Suppressor macrophage treated with lipopolysaccharide for 1 hour (primary cell): ENCODE data around the gene FAM78A.

Experiments used
- DNase-seq, 3 donors: peaks; one replicate each; pipeline ENCODE4 v3.0.0-alpha.2; 2020 to 2022

FAM78A gene

DNA sequence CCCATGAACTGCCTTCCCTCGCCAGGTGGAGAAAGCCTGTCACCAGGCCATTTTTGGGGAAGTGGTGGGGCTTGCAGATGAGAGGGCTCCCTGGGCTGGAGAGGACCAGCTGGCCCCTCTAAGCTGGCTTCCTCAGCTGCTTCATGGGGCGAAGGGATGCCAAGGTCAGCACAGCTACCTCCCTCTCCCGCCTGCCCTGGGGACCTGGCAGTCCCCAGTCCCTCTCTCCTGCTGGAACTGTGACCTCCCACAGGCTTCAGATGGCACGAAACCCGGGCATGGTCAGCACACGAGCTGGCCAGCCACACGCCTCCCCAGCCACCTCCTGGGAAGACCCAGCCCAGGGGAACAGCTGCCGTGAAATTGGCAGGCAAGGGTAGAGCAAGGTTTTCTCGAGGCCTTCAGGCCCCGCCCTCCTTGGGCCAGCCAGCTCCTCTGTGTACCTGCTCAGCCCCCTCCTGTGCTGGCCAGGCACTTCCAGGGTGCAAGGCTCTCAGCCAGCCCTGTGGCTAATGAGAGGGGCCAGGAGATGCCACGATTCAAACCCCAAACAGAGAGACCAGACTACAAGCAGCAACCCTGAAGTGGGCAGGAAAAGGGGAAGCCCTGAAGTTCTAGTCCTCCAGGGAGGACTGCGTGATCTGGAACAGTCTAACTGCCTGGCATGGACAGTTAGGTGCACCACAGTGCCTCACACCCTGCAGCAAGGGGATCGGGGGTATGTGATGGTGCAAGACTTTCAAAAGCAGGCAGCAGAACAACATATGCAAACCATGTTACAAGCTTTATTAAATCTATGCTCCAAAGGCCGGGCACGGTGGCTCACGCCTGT is 26.1 kb upstream of the FAM78A start:
- no peak for DNase-seq

DNA sequence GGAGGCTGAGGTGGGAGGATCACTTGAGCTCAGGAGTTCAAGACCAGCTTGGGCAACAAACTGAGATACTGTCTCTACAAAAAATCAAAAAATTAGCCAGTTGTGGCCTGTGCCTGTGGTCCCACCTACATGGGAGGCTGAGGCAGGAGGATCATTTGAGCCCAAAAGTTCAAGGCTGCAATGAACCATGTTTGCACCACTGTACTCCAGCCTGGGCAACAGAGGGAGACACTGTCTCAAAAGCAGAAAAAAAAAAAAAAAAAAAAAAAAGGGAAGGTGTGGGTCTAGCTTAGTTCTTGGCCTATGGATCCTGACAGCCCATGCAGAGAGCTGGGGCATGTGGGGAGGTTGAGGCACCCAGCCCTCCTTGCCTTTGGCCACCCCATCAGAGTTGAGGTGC is 24.1 kb upstream of the FAM78A start:
- DNase-seq: peak in 1 of 3 donors; percentile 10

DNA sequence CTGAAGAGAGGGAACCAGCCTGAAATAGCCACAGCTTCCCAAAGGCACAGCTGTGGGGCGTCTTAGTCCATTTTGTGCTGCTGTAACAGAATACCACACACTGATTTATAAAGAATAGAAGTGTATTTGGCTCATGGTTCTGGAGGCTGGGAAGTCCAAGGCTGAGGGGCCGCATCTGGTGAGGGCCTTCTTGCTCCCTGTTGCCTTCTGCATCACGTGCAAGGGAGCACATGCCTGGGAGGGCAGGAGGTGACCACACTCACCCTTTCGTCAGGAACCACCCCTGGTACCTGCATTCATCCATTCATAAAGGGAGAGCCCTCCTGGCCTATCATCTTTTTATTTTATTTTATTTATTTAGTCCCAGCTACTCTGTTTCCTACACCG is 23.6 kb upstream of the FAM78A start:
- no peak for DNase-seq

DNA sequence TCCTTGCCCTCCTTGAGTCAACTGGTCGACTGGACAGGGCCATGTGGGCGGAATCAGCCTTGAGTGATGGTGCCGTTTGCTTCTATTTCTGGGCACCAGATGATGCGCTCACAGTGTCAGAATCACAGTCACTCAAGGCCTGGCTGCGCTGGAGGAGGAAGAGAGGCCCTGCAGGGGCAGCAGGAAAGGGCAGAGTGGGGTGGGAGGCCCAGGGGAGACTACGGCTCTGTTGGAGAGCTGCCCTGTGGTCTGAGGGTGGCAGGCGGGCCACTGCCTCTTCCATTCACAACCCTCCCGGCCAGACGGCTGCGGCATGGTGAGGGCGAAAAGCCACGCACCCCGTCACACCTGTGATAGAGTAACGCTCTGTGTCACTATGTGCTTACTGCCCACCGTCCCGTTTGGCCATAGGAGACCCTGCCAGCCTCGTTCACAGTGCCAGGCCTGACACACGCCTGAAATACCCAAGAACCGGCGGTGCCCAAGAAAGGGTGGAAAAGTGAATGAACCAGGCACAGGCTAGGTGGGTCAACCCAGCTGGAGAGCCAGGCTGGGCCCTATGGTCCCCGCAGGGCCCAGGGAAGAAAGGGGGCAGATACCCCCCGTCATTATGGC is 23.1 kb upstream of the FAM78A start:
- no peak for DNase-seq

DNA sequence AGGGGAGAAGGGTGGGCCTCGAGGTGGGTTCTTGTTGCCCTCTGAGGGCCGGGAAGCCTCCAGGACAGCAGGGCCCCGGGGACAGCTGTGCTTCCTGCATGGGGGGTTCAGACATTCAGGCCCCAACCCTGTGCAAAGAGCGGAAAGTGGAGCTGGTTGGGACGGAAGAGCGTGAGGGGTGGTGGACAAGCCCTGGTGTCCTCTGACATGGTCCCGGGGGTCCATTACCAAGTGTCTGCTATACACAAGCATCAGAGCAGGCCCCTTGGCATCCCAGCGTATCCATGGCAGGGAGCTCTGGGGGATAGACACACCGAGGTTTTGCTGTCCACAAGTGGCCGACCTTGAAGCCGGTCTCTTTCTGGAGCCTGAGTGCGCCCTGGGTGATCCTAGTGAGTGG is 22.5 kb upstream of the FAM78A start:
- DNase-seq: no peak

DNA sequence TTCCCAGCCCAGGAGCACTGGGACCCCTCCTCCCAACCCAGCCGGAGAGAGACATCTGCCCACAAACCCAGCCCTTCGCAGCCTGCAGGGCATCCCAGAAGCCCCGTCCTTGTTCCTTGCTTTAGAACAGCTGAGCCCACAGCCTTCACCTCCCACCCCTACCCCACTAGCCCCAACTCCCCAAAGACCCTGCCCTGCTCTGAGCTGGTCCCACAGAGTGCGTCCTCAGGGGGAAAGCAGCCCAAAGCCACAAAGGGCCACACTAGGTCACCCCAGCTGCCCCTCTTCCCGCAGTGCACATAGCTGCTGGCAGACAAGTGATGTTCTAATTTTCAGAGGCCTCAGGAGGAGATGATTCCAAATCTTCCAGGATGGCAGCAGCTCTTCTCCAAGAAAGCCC is 22.0 kb upstream of the FAM78A start:
- DNase-seq: no peak

DNA sequence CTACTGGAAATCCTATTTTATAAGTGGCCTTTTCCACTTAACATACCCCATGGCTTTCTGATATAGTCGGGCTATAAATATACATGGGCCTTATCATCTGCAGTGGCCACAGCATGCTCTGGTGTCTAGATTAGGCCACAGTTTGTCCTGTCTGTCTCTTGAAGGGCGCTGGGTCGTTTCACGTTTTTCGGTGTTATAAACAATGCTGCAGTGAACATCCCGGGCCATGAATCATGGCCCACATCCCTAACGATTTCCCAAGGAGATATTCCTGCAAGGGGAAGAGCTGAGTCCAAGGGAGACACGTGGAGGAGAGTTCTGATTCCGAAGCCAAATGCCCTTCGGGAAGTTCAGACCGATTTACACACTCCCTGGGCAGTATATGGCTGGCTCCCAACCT is 21.6 kb upstream of the FAM78A start:
- no peak for DNase-seq

DNA sequence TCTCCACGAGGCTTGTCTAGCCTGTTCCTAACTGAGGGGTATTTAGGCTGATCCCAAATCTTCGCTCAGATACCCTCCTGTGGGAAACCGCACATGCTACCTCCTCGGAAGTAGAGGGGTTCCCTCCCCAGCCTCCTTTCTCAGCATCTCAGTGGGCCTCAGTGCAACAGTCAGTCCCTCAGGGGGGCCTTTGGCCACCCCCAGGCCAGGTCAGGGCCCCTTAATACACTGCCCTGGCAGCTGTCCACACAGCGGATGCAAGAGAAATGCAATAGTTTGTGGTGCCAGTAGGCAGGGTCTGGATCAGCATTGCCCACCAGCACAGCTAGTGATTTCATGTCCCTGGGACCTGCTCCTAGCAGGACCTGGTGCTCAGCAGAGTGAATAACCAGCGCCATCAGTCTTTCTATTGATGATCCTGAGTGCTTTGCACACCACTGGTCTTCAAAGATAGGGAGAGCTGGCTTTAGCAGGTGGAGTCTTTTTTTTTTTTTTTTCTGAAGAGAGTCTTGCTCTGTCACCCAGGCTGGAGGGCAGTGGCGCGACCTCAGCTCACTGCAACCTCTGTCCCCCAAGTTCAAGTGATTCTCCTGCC is 20.7 kb upstream of the FAM78A start:
- no peak for DNase-seq

DNA sequence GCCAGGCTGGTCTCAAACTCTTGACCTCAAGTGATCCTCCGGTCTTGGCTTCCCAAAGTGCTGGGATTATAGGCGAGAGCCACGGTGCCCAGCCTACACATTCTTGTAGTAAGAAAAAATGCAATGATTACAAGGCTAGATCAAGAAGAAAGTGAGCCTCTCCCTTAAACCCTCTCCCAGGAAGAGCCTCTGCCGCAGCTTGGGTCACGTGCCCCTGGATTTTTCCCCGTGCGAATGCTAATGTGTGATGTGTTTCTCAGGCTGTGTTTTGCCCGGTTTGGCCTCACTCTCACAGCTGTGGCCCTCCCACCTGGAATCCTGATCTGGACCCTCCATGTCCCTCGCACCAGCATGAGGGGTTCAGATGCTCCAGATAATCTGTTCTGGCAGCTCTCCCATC is 20.1 kb upstream of the FAM78A start:
- DNase-seq: no peak

DNA sequence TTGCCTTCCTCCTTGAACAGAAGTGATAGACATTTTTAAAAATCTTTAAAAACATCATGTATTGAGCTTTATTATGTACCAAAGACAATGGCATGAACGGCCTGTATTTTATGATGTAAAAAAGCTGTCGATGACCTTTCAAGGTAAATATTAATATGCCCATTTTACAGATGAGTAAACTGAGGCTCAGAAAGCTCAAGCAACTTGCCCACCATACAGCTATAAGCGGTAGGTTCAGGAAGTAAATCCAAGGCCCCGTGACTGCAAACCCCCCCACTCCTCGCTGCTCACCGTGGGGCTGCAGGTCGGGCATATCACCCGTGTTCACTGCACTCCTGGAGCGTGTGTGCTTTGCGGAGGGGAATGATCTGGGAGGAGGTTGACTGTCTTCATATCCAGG is 16.6 kb upstream of the FAM78A start:
- no peak for DNase-seq

DNA sequence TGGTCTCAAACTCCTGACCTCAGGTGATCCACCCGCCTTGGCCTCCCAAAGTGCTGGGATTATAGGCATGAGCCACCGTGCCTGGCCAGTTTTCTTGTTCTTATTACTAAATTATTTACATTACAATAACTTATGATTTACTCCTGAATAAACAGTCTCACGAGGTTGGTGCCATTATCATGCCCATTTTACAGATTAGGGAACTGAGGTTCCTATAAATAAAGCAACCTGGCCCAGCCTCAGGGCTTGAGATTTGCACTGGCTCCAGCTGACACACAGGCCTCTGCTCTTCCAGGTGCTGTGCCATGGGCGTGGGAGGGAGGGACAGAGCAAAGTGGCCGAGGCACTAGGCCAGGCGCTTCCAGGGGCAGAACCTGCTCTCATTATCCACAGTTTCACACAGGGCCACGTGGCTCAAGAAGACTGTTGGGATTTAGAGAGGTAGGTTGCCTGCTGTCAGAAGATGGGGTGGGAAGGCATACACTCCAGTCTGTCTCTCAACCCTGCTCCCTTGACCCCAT is 15.5 kb upstream of the FAM78A start:
- DNase-seq: no peak

DNA sequence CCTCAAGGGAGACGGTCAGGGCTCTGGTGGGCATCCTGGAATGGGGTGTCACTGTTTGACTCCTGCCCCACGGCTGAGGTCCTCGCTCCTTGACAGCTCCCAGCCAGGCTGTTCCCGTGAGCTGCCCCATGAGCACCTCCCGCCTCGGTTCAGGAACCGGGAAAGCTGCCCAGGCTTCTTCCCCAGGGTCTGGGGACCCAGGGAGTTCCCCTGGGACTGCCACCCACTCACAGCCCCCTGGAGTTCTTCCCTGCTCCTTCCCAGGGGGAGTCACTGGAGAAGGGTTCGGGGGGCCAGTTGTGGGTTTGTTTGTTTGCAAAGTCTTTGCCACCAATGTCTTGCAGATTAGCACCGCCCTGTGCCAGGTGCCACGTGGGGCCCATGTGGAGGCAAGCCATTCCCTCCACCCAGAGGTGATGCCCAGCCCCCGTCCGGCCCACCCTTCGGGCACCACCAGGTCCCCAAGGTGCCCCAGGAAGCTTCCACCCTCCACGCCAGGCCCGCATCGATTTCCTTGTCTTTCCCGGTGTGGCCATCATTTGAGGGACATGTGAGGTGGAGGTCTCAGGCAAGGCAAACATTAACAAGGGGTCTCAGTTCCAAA is 14.6 kb upstream of the FAM78A start:
- DNase-seq: no peak

DNA sequence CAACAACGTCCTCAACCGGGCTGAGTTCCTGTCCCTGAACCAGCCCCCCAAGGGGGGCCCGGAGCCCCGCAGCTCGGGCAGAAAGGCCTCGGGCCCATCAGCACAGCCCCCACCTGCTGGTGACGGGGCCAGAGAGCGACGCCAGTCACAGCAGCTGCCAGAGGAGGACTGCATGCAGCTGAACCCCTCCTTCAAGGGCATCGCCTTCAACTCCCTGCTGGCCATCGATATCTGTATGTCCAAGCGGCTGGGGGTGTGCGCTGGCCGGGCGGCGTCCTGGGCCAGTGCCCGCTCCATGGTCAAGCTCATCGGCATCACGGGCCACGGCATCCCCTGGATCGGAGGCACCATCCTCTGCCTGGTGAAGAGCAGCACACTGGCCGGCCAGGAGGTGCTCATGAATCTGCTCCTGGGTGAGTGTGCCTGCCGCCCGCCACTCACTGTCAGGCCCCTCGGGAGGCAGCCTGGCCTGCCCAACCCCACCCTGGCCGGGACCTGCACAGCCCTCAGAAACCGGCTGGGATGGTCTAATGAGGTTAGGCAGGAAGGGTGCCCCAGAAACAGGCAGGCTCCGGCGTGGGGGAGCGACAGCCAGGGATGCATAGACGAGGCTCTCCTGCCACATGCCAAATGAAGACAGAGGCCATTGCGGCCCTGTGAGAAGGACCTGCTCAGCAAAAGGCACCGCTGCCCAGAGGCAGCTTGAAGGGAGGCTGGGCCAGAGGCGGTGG is 13.9 kb upstream of the FAM78A start:
- DNase-seq: no peak

DNA sequence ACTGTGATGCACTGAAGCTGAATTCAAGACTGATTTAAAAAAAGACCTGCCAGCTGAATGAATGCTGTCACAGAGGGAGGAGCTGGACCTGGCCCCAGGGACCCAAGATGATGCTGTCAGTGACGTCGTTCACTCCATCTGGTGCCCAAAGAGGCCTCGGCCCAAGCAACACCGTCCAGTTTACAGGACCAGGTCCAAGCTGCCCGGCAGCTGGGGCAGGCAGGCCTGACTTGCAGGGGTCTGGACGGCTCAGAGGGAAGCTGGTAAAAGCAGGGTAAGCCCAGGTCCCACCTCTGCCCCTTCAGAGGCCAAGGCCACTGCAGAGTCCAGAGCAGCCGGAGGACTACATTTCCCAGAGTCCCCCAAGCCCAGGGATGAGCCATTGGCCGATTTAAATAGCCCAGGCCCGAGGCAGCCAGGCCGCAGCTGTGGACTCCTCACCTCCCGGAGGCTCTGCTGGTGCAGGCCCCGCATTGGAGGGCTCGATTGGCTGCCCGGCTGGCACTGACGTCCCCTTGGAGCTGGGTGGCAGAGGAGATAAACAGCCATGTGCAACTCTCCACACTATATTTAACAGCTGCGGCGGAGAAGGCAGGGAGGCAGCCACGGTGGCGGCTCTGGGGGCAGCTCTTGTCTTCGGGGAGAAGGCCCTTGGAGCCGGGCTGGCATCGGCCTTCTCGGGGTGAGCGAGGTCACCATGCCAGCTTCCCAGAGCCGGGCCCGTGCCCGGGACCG is 13.2 kb upstream of the FAM78A start, which contains the start of gene PLPP7:
Gene PLPP7 (plus strand): TSS at position 423 of the 735 bp plus-strand sequence. CDS start 275 bp downstream, at position 698.
- peak; percentile 49 to 52 (median 50) for DNase-seq

DNA sequence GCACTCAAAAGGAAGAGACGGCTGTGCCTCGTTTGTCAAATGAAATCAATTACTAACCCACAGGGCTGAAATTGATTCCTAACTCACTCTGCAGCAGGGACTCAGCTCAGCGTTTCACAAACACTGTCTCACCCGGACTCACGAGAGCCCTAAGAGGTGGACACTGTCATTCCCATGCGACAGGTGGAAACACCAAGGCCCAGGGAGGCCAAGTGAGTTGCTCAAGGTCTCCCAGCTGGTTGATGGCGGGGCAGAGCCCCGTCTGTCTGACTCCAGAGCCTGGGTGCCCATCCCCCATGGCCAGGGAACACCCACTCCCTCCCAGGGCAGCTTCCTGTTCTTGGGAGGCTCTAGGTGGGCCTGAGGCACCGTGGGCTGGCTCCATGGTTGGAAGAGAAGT is 11.9 kb upstream of the FAM78A start:
- DNase-seq: no peak

DNA sequence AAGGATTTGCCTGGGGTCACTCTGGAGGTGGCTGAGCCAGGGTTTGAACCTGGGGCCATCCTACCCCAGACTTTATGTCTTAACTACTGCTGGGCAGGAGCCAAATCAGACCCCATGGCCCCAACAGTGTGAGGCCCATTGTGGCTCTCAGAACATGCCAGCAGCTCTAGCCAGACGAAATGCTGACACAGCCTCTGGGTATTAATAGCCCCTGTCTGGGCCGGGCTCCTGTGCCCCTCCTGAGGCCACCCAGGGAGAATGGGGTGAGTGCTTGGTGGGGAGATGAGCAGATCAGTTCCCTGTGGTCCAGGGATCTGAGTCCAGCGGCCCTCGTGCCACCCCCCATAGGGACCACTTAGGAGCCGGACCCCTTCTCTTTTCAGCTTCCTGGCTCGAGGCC is 11.0 kb upstream of the FAM78A start:
- no peak for DNase-seq

DNA sequence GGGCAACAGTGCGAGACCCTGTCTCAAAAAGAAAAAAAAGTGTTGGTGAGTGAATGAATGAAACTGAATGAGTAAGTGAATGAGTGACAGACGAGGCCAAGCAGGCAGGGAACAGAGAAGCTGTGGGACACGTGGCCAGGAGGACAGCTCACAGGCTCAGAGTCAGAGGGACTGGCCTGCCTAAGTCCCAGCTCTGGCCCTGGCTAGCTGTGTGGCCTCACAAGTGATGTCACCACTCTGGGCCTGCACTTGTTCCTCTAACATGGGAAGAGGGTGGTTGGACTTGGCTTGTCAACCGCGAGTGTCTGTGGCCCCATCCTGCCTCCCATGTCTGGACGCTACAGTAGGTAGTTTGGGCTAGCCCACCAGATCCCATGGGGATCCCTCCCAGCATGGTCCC is 8.5 kb upstream of the FAM78A start:
- peak; percentile 52 to 66 (median 59) for DNase-seq

DNA sequence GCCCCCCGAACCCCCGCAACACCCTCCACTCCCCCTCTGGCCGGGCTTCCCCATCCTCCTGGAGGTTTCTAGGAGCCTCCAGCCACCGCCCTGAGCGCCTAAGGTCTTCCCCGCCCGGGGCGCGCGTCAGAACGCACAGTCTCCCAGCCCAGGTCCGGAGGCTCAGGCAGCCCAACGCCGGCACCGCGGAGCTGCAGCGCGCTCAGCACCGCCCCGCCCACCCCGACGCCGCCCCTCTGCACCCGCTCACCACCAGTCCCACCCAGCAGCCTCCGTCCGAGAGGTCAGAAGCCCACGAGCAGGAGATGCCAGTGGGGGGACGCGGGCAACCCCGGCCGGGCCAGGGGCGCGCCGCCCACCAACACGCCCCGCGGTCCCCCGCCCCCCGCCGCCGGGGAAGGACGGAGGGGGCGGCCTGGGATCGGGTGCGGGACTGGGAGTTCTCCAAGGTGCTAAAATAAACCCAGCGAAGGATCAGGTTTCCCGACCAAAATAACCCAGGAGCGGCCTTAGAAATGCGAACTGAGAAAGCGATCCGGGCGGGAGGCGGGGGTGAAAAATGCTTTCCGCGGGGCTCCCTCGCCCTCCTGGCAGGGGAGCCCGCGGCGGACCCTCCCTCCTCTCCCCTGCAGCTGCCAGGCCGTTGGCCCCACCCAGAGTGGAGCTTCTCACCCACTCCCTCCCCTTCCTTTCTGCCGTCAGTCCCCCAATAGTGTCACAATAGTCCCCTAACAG is 6.5 kb upstream of the FAM78A start:
- peak in 2 of 3 donors; percentile 36 to 61 for DNase-seq

DNA sequence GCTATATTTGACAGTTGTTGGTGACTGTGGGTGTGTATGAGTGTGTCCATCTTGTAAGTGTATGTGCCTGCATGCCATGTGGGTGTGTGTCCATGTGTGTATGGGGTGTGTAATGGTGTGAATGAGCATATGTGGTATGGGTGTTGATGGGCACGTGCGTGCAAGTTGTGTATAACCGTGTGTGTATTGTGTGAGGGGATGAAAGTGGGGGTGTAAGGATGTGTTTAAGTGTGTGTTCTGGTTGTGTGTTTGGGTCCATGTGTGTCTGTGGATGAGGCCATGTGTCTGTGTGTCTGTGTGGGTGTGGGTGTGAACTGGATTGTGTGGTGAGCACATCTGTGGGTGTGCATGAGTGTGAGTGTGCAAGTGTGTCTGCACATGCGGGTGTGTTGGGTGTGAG is 5.9 kb upstream of the FAM78A start:
- no peak for DNase-seq

DNA sequence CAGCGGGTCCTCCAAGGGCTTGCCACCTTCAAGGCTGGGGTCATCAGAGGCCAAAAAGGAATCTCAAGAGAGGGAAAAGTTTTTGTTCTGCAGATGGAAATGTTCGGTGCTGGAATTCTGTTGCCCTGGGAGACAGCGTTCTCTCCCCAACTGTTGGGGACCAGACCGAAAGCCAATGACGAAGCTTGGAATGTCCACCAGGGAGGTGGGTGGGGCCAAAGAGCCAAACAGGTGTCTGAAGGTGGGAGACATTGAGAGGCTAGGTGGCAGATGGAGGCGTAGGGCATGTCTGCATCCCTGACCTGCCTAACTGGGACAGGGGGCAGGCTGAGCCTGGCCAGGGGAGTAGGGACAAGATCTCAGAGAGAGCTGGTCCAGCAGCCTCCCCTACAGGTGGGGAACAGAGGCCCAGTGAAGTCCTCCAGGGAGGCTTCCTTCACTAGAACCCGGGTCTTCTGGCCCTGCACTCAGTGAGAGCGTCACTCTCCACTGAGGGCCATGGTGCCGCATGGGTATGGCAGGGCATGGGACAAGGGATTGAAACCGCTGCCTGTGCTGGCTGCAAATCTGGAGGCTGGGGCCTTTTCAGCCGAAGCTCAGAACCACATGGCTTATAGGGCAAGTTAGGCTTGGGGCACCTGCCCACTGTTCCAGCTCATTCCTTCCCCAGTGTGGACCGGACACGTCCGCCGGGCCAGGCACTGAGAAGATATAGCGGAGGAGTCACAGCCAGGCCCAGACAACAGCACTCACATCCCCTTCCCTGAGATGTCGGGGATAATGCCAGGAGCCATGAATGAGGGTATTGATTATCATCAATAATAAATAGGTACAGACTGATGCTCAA is 5.0 kb upstream of the FAM78A start:
- DNase-seq: no peak
